ENCODE measurements around the gene ZNF652. TPM values are rescaled to one million over a fixed set of nuclear protein-coding genes. Genes with fewer than 3 reads are reported as not detected.

The ZNF652 gene
- total RNA-seq, 1 experiment from 2014 or later, result 18.2 TPM

DNA sequence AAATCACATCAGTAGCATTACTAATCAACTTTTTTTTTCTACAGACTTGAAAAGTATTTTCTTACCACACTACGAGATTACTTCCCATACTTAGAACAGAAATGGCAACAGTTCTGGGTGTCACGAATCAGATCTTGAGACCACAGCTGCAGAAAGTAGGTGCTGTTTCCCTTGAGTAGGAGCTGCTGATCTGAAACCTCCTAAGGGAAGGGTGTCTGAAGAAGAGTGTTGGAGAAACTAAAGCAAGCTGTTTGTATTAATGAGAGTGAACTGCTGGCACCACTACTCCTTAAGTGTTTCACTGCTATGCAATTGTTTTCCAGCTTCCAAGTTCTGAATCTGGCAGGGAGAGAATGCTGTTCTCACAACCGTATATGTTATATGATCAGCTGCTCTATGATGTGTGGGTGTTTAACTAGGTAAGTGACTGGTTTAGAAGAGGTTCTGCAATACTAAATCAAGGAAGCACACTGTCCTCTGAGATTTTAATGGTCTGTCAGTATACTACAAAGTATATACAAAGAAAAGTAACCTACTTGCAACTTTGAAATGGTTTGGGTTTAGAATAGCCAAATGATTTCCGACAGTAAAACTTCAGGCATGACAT, 3.3 kb downstream of the ZNF652 start:
- BruUV-seq (replicated peaks), result no TSS peak
- DNase-seq, result no peak
- POLR2A ChIA-PET (ENCODE audit: unreplicated experiment), result no interaction called here

DNA sequence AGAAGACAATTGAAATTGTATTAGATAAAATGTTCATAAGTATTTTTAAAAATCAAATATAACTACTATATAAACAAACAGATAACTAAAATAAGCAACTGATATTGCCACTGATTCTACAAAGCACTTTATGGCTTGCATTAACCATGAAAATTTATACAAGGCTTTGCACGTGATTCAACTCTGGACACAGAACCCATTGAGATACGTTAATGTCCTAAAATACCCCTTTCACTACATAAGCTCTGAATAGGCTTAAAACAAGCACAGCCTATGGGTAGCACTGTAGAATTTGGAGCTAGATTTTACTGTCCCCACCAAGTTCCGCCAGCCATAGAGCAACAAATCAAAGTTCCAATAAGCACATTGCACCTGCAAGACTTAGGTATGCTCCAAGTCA, 4.5 kb downstream of the ZNF652 start:
- Histone ChIP-seq H3K79me2 (ENCODE audit: low read length) (peaks cover 88% of the 10 kb centered on the region), H3K36me3 (ENCODE audit: low read depth, low read length) (no peaks in the 10 kb centered on the region), H3K9me3 (ENCODE audit: low read length) (no peaks in the 10 kb centered on the region), H3K4me1 (ENCODE audit: insufficient read depth, low read length) (peaks cover 26% of the 10 kb centered on the region), H3K27me3 (ENCODE audit: low read length) (no peaks in the 10 kb centered on the region), H3K27ac (ENCODE audit: low read length) (no peak overlapping the region), H2AFZ (ENCODE audit: low read length) (no peak overlapping the region), H3K4me2 (ENCODE audit: low read length) (no peak overlapping the region), H4K20me1 (ENCODE audit: low read length) (peaks cover 36% of the 10 kb centered on the region), H3K9ac (ENCODE audit: low read length) (no peak overlapping the region), H3K9me2 (replicated peaks; ENCODE audit: low read length) (no peaks in the 10 kb centered on the region), H3F3A (ENCODE audit: low read length, unreplicated experiment) (no peaks in the 10 kb centered on the region), H3K4me3 (ENCODE audit: low read length) (no peak overlapping the region)
- TF ChIP-seq EZH2phosphoT487 (IDR thresholded peaks at IDR 0.05; ENCODE audit: borderline replicate concordance, low read length) (no peak), EZH2 (IDR thresholded peaks at IDR 0.05; ENCODE audit: low read length, unreplicated experiment) (no peak)
- TF ChIP-seq, protein P1, sequence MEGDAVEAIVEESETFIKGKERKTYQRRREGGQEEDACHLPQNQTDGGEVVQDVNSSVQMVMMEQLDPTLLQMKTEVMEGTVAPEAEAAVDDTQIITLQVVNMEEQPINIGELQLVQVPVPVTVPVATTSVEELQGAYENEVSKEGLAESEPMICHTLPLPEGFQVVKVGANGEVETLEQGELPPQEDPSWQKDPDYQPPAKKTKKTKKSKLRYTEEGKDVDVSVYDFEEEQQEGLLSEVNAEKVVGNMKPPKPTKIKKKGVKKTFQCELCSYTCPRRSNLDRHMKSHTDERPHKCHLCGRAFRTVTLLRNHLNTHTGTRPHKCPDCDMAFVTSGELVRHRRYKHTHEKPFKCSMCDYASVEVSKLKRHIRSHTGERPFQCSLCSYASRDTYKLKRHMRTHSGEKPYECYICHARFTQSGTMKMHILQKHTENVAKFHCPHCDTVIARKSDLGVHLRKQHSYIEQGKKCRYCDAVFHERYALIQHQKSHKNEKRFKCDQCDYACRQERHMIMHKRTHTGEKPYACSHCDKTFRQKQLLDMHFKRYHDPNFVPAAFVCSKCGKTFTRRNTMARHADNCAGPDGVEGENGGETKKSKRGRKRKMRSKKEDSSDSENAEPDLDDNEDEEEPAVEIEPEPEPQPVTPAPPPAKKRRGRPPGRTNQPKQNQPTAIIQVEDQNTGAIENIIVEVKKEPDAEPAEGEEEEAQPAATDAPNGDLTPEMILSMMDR (conservative IDR thresholded peaks at IDR 0.05; ENCODE audit: low read depth, low read length), result no peak
- intact Hi-C loops (cut with micrococcal nuclease), result no loop called here
- ATAC-seq (no peak), DNase-seq (no peak)
- BruUV-seq (replicated peaks), result no TSS peak
- ChIA-PET POLR2A (ENCODE audit: unreplicated experiment) (no interaction called here), CTCF (interaction anchor here (0.7 kb wide), 1 partner anchor 1360 kb away, joined by 4 read pairs; no protein-coding TSS in a partner anchor)

More for the DNA sequence above, 3.3 kb downstream of the ZNF652 start:
- peaks cover 34% of the 10 kb centered on the region for H3K4me1 ChIP-seq (ENCODE audit: insufficient read depth, low read length)
- H3K79me2 ChIP-seq (ENCODE audit: low read length), result peaks cover 76% of the 10 kb centered on the region
- intact Hi-C loops (cut with micrococcal nuclease), result no loop called here
- H3K9ac ChIP-seq (ENCODE audit: low read length), result no peak overlapping the region
- H3K9me2 ChIP-seq (replicated peaks; ENCODE audit: low read length), result no peaks in the 10 kb centered on the region
- no peak overlapping the region for H2AFZ ChIP-seq (ENCODE audit: low read length)
- CTCF ChIA-PET, result no interaction called here
- no peaks in the 10 kb centered on the region for H3K27me3 ChIP-seq (ENCODE audit: low read length)
- H3K4me2 ChIP-seq (ENCODE audit: low read length), result peak overlapping the region; percentile 84
- H3F3A ChIP-seq (ENCODE audit: low read length, unreplicated experiment), result no peaks in the 10 kb centered on the region
- peaks cover 36% of the 10 kb centered on the region for H4K20me1 ChIP-seq (ENCODE audit: low read length)
- H3K9me3 ChIP-seq (ENCODE audit: low read length), result no peaks in the 10 kb centered on the region
- no peak overlapping the region for H3K27ac ChIP-seq (ENCODE audit: low read length)
- ATAC-seq, result no peak
- TF ChIP-seq EZH2phosphoT487 (IDR thresholded peaks at IDR 0.05; ENCODE audit: borderline replicate concordance, low read length) (no peak), EZH2 (IDR thresholded peaks at IDR 0.05; ENCODE audit: low read length, unreplicated experiment) (no peak)
- TF ChIP-seq, protein P1 (conservative IDR thresholded peaks at IDR 0.05; ENCODE audit: low read depth, low read length), result no peak
- peak overlapping the region; percentile 93; the same call in 1 of the 2 replicates for H3K4me3 ChIP-seq (ENCODE audit: low read length)
- H3K36me3 ChIP-seq (ENCODE audit: low read depth, low read length), result no peaks in the 10 kb centered on the region

DNA sequence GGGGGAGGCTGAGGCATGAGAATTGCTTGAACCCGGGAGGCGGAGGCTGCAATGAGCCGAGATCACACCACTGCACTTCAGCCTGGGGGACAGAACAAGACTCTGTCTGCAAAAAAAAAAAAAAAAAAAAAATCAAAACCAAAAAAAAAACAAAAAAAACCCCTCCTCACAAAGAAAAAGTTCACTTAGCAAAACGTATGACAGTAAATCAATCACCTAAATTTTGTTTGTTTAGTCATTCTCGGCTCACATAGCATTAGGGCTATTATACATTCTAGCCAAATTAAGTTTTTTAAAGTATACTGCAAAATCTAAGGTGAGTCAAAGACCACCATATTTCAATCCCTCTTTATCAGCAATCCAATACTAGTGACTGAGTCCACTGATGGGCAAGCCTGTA, 5.7 kb downstream of the ZNF652 start:
- TF ChIP-seq, protein P1 (conservative IDR thresholded peaks at IDR 0.05; ENCODE audit: low read depth, low read length), result no peak
- TF ChIP-seq EZH2 (IDR thresholded peaks at IDR 0.05; ENCODE audit: low read length, unreplicated experiment), result no peak
- TF ChIP-seq EZH2phosphoT487 (IDR thresholded peaks at IDR 0.05; ENCODE audit: borderline replicate concordance, low read length), result no peak
- Histone ChIP-seq H3K9me3 (ENCODE audit: low read length) (no peaks in the 10 kb centered on the region), H4K20me1 (ENCODE audit: low read length) (peaks cover 39% of the 10 kb centered on the region), H3K9me2 (replicated peaks; ENCODE audit: low read length) (no peaks in the 10 kb centered on the region), H2AFZ (ENCODE audit: low read length) (no peak overlapping the region), H3K9ac (ENCODE audit: low read length) (no peak overlapping the region), H3K36me3 (ENCODE audit: low read depth, low read length) (no peaks in the 10 kb centered on the region), H3K4me3 (ENCODE audit: low read length) (no peak overlapping the region), H3K79me2 (ENCODE audit: low read length) (peaks cover 97% of the 10 kb centered on the region), H3K4me2 (ENCODE audit: low read length) (no peak overlapping the region), H3K27ac (ENCODE audit: low read length) (no peak overlapping the region), H3F3A (ENCODE audit: low read length, unreplicated experiment) (no peaks in the 10 kb centered on the region), H3K4me1 (ENCODE audit: insufficient read depth, low read length) (peaks cover 26% of the 10 kb centered on the region), H3K27me3 (ENCODE audit: low read length) (no peaks in the 10 kb centered on the region)
- POLR2A ChIA-PET (ENCODE audit: unreplicated experiment), result no interaction called here
- CTCF ChIA-PET, result no interaction called here
- no peak for ATAC-seq
- intact Hi-C loops (cut with micrococcal nuclease), result no loop called here
- no TSS peak for BruUV-seq (replicated peaks)
- DNase-seq, result no peak
